OCI-LY7 (cell line): ENCODE measurements around the gene SPATA32. TPM values are rescaled to one million over a fixed set of nuclear protein-coding genes. Genes with fewer than 3 reads are reported as not detected.

Source experiments
- BruUV-seq: library from RNA; stranded (reverse); fragments of 400-500 nt; replicated peaks from 2 replicates; lab custom pipeline; 2021; lab: Mats Ljungman, UMichigan
- CTCF ChIA-PET: fragments of 300-600 bp; sonication (Branson Sonifier 250); formaldehyde crosslinking; loops from one replicate; lab custom pipeline; 2022; ENCODE audit warnings: antibody characterized with exemption; ENCODE audit not compliant: unreplicated experiment; lab: Charles Lee
- POLR2A ChIA-PET: fragments of 300-600 bp; sonication (Branson Sonifier 250); formaldehyde crosslinking; loops from one replicate; lab custom pipeline; 2022; ENCODE audit warnings: antibody characterized with exemption; lab: Charles Lee
- DNase-seq: peaks from one replicate; pipeline ENCODE4 v3.0.0-alpha.2; 2015; ENCODE audit warnings: low spot score
- H2AFZ ChIP-seq: fragments of 200-600 bp; sonication (generic), shearing (Covaris generic); 2 replicates; pipeline ENCODE4 v1.6.1; 2014; ENCODE audit warnings: mild to moderate bottlenecking, antibody characterized with exemption, low read length, moderate library complexity
- H3K27ac ChIP-seq: fragments of 200-600 bp; sonication (generic); 2 replicates; pipeline ENCODE4 v1.5.1; 2014; ENCODE audit warnings: mixed run types, low read depth, mild to moderate bottlenecking, moderate library complexity, low read length, inconsistent platforms; ENCODE audit not compliant: poor library complexity, severe bottlenecking
- H3K36me3 ChIP-seq: fragments of 200-600 bp; sonication (generic); 2 replicates; pipeline ENCODE4 v1.6.1; 2014; ENCODE audit warnings: mild to moderate bottlenecking, antibody characterized with exemption, low read length, moderate library complexity, mixed read lengths; ENCODE audit not compliant: insufficient read depth
- H3K4me1 ChIP-seq: fragments of 200-600 bp; sonication (generic); 2 replicates; pipeline ENCODE4 v1.5.1; 2014; ENCODE audit warnings: mild to moderate bottlenecking, low read length; ENCODE audit not compliant: insufficient read depth, poor library complexity, severe bottlenecking
- H3K4me2 ChIP-seq: fragments of 200-600 bp; sonication (generic); 2 replicates; pipeline ENCODE4 v1.6.1; 2014; ENCODE audit warnings: mild to moderate bottlenecking, low read length
- H3K4me3 ChIP-seq: fragments of 200-600 bp; sonication (generic); 2 replicates; pipeline ENCODE4 v1.5.1; 2014; ENCODE audit warnings: mild to moderate bottlenecking, low read depth, low read length; ENCODE audit not compliant: poor library complexity, severe bottlenecking
- H3K79me2 ChIP-seq: fragments of 200-600 bp; sonication (generic); 2 replicates; pipeline ENCODE4 v1.6.1; 2016; ENCODE audit warnings: low read depth, mild to moderate bottlenecking, low read length, moderate library complexity, mixed read lengths; ENCODE audit not compliant: insufficient read depth
- H3K9me2 ChIP-seq: fragments of 200-600 bp; sonication (generic); 2 replicates; pipeline ENCODE4 v1.6.1; 2016; ENCODE audit warnings: mild to moderate bottlenecking, low read length, mixed read lengths; ENCODE audit not compliant: insufficient read depth
- H3K9me3 ChIP-seq: fragments of 200-600 bp; sonication (generic); 2 replicates; pipeline ENCODE4 v1.6.1; 2014; ENCODE audit warnings: mild to moderate bottlenecking, mixed run types, low read length, mixed read lengths
- H4K20me1 ChIP-seq: fragments of 200-600 bp; sonication (generic); 2 replicates; pipeline ENCODE4 v1.6.1; 2014; ENCODE audit warnings: mild to moderate bottlenecking, antibody characterized with exemption, low read length, moderate library complexity, mixed read lengths; ENCODE audit not compliant: insufficient read depth
- CTCF ChIP-seq: fragments of 200-600 bp; sonication (generic); conservative IDR thresholded peaks from 2 replicates; pipeline ENCODE4 v1.5.1; 2014; ENCODE audit warnings: mild to moderate bottlenecking, antibody characterized with exemption, low read length, moderate library complexity, mixed read lengths
- EZH2phosphoT487 ChIP-seq: fragments of 200-600 bp; sonication (generic); IDR thresholded peaks from 2 replicates; pipeline ENCODE4 v1.6.1; 2018; ENCODE audit warnings: low read depth, borderline replicate concordance, mild to moderate bottlenecking, mixed run types, antibody characterized with exemption, low read length, moderate library complexity, mixed read lengths
- intact Hi-C: fragments of 100-400 bp; cut with micrococcal nuclease; formaldehyde crosslinking; loops from one replicate; pipeline ENCODE4 v1.10.0; 2022; ENCODE audit not compliant: unreplicated experiment
- total RNA-seq, 2 experiments: library from RNA; depleted of rRNA in 1 of 2; stranded (reverse); fragments of >200 nt in 1 of 2; shearing (Covaris generic) in 1 of 2; gene quantifications; 2 replicates each; pipeline ENCODE4 v1.2.3, GENCODE V29; 2014 to 2022

SPATA32 gene
- total RNA-seq, 2 experiments from 2014 or later: not detected

GRCh38 chr17:45291171-45291805 lies 29.4 kb upstream of the SPATA32 start:
- TF ChIP-seq EZH2phosphoT487: no peak
- no peak for TF ChIP-seq CTCF
- Histone ChIP-seq H3K36me3 (peaks cover 71% of the 10 kb centered on the region), H3K79me2 (peaks cover 21% of the 10 kb centered on the region), H3K27ac (no peak overlapping the region), H3K4me2 (no peak overlapping the region), H4K20me1 (peaks cover 10% of the 10 kb centered on the region; the same call in 1 of the 2 replicates), H3K9me3 (no peaks in the 10 kb centered on the region), H3K4me3 (no peak overlapping the region), H3K4me1 (peaks cover 24% of the 10 kb centered on the region), H3K9me2 (no peaks in the 10 kb centered on the region), H2AFZ (no peak overlapping the region)
- ChIA-PET CTCF (no interaction called here), POLR2A (no interaction called here)
- intact Hi-C loops: no loop called here
- peak; percentile 30 for DNase-seq
- BruUV-seq: no TSS peak

- POLR2A ChIA-PET: no interaction called here
- no peaks in the 10 kb centered on the region for H3K9me3 ChIP-seq
- BruUV-seq: no TSS peak
- no peak overlapping the region for H3K4me2 ChIP-seq
- no peak for DNase-seq
- peaks cover 15% of the 10 kb centered on the region for H3K4me1 ChIP-seq
- peaks cover 71% of the 10 kb centered on the region for H3K36me3 ChIP-seq
- intact Hi-C loops: no loop called here
- no peak overlapping the region for H3K27ac ChIP-seq
- no peak for TF ChIP-seq CTCF
- TF ChIP-seq EZH2phosphoT487: no peak
- 0 out of 2 replicates have a peak, but pooled peaks cover 6% of the 10 kb centered on the region for H4K20me1 ChIP-seq
- H3K79me2 ChIP-seq: peaks cover 15% of the 10 kb centered on the region
- no peak overlapping the region for H3K4me3 ChIP-seq
- CTCF ChIA-PET: no interaction called here
- no peaks in the 10 kb centered on the region for H3K9me2 ChIP-seq
- H2AFZ ChIP-seq: no peak overlapping the region
Measured at GRCh38 chr17:45290269-45290765, 28.4 kb upstream of the SPATA32 start.
